GM12878 (cell line): ENCODE data around the gene PUS7L. TPM values are rescaled to one million over a fixed set of nuclear protein-coding genes. Genes with fewer than 3 reads are reported as not detected.
"Not testable (repeated sequence)": the region's sequence is repeated elsewhere in the genome, so short reads cannot be mapped to it uniquely, and the experiment has no call there.

Experiments
- ATAC-seq: fragments of 200-7000 bp; cut with Tn5 transposase; 3 replicates; pipeline ENCODE4 v1.9.1; 2020; ENCODE audit warnings: mild to moderate bottlenecking, moderate library complexity
- BruUV-seq: library from RNA; stranded (reverse); fragments of 400-500 nt; replicated peaks from 2 replicates; lab custom pipeline; 2021; lab: Mats Ljungman, UMichigan
- CTCF ChIA-PET: fragments of 300-600 bp; sonication (Branson Sonifier 250); formaldehyde crosslinking; extraction: SDS; loops from one replicate; lab custom pipeline; 2021; ENCODE audit warnings: inconsistent platforms; lab: Yijun Ruan, JAX
- POLR2A ChIA-PET: fragments of 350-600 bp; formaldehyde crosslinking; extraction: SDS; loops from one replicate; lab custom pipeline; 2021; ENCODE audit warnings: inconsistent platforms; lab: Charles Lee
- RAD21 ChIA-PET: fragments of 300-600 bp; sonication (Branson Sonifier 250); formaldehyde crosslinking; loops from one replicate; lab custom pipeline; 2023; ENCODE audit warnings: antibody characterized with exemption; ENCODE audit not compliant: unreplicated experiment; lab: Charles Lee
- SMC1A ChIA-PET: fragments of 300-600 bp; sonication (Branson Sonifier 250); formaldehyde crosslinking; loops from one replicate; lab custom pipeline; 2023; ENCODE audit not compliant: unreplicated experiment, uncharacterized antibody; lab: Charles Lee
- DNase-seq: peaks from one replicate; pipeline ENCODE4 v3.0.0-alpha.2; 2011; ENCODE audit warnings: low read depth, low spot score
- FAIRE-seq: peaks from 3 replicates; lab custom pipeline; 2011; peaks lifted over from hg19 to GRCh38; lab: Jason Lieb, UNC
- H2AFZ ChIP-seq: 2 replicates; pipeline ENCODE4 v1.6.0; 2011; ENCODE audit warnings: low read depth, low read length, control low read depth; ENCODE audit not compliant: control insufficient read depth
- H3K27ac ChIP-seq: 2 replicates; pipeline ENCODE4 v1.5.1; 2011; ENCODE audit warnings: control low read depth; ENCODE audit not compliant: control insufficient read depth, insufficient read depth
- H3K27me3 ChIP-seq, 2 experiments: replicated peaks in 1 of 2; 2 replicates each; pipeline versions ENCODE4 v1.6.0 to v1.6.1; 2011; ENCODE audit warnings: low read length in 1 of 2; ENCODE audit not compliant: control insufficient read depth in 2 of 2, insufficient read depth in 2 of 2
- H3K36me3 ChIP-seq, 2 experiments: 2 replicates each; pipeline ENCODE4 v1.5.1; 2011; ENCODE audit warnings: low read length in 1 of 2; ENCODE audit not compliant: control insufficient read depth in 2 of 2, insufficient read depth in 2 of 2
- H3K4me1 ChIP-seq: 2 replicates; pipeline ENCODE4 v1.6.1; 2011; ENCODE audit warnings: mild to moderate bottlenecking, low read length, moderate library complexity, mixed read lengths; ENCODE audit not compliant: control insufficient read depth, insufficient read depth
- H3K4me2 ChIP-seq: 2 replicates; pipeline ENCODE4 v1.6.0; 2011; ENCODE audit warnings: control low read depth; ENCODE audit not compliant: control insufficient read depth, insufficient read depth
- H3K4me3 ChIP-seq: fragments of 200-600 bp; sonication (generic); 2 replicates; pipeline ENCODE4 v1.5.1; 2016
- H3K79me2 ChIP-seq: 2 replicates; pipeline ENCODE4 v1.6.0; 2011; ENCODE audit warnings: low read length; ENCODE audit not compliant: control insufficient read depth, insufficient read depth
- H3K9ac ChIP-seq: 2 replicates; pipeline ENCODE4 v1.8.0; 2011; ENCODE audit warnings: low read length, control low read depth, mixed read lengths; ENCODE audit not compliant: control insufficient read depth, insufficient read depth
- H3K9me3 ChIP-seq: replicated peaks from 3 replicates; pipeline ENCODE4 v1.5.1; 2011; ENCODE audit warnings: mild to moderate bottlenecking, low read length; ENCODE audit not compliant: control insufficient read depth, insufficient read depth
- H4K20me1 ChIP-seq: 2 replicates; pipeline ENCODE4 v1.6.0; 2011; ENCODE audit not compliant: control insufficient read depth, insufficient read depth
- BCL3 ChIP-seq: IDR thresholded peaks from 2 replicates; pipeline ENCODE4 v1.6.1; 2011; ENCODE audit warnings: borderline replicate concordance, low read depth, mild to moderate bottlenecking, moderate library complexity, low read length; ENCODE audit not compliant: insufficient read depth, poor library complexity, severe bottlenecking
- TARDBP ChIP-seq: IDR thresholded peaks from 2 replicates; pipeline ENCODE4 v1.6.1; 2016; ENCODE audit warnings: borderline replicate concordance
- WRNIP1 ChIP-seq: IDR thresholded peaks from 2 replicates; pipeline ENCODE4 v1.6.1; 2011; ENCODE audit warnings: low read depth, low read length, improper control_type of control experiment, borderline replicate concordance
- ZBTB11 ChIP-seq: fragments of 450-650 bp; formaldehyde crosslinking; IDR thresholded peaks from 2 replicates; pipeline ENCODE4 v1.5.0; 2022; ENCODE audit warnings: mild to moderate bottlenecking, missing genetic modification characterization
- ZSCAN29 ChIP-seq: fragments of 450-650 bp; IDR thresholded peaks from 2 replicates; pipeline ENCODE4 v1.6.1; 2017; ENCODE audit warnings: mild to moderate bottlenecking, moderate library complexity
- whole genome bisulfite sequencing: methylation state at CpG from one replicate; pipeline ENCODE4 v1.1.6; 2016; ENCODE audit warnings: low lambda C conversion rate; ENCODE audit not compliant: insufficient replicate concordance, insufficient coverage; ENCODE audit errors: missing lambda C conversion rate; 5-methylcytosine and 5-hydroxymethylcytosine counted together
- in situ Hi-C: fragments of 300-500 bp; cut with MboI; formaldehyde crosslinking; loops from 9 replicates; pipeline ENCODE4 v1.14.3; 2018; ENCODE audit warnings: mixed read lengths
- intact Hi-C: fragments of 100-400 bp; cut with micrococcal nuclease; formaldehyde crosslinking; loops from one replicate; pipeline ENCODE4 v1.14.2; 2022; ENCODE audit not compliant: unreplicated experiment
- polyA plus RNA-seq, 11 experiments: library from polyadenylated mRNA; depleted of rRNA in 4 of 11; unstranded in 6 of 11; stranded (reverse) in 5 of 11; fragments of >200 nt; fragmentation: Nextera tagmentation in 4 of 11; fragmentation: Illumina TruSeq in 1 of 11; extraction: Ambion mirVana in 4 of 11; extraction: Trizol in 1 of 11; gene quantifications; 1 replicate in 1 of 11; 2 replicates in 10 of 11; pipeline versions ENCODE4 v1.2.1 to v1.2.3, GENCODE V29; 2011 to 2016; ENCODE audit warnings: inconsistent platforms in 2 of 11, missing spikeins in 2 of 11, low read depth in 1 of 11
- total RNA-seq, 4 experiments: library from RNA; depleted of rRNA in 3 of 4; stranded (reverse); fragments of >200 nt in 3 of 4; fragmentation: Illumina TruSeq in 1 of 4; extraction: Trizol in 1 of 4; gene quantifications; 2 replicates each; pipeline versions ENCODE4 v1.2.1 to v1.2.3, GENCODE V29; 2013 to 2021

The PUS7L gene
- total and polyA plus RNA-seq, 10 of the 15 experiments (the other 5 are each of a cell fraction or from before 2014, with no cell fraction given) = 7.2 to 42.1 (median 19.6) TPM

DNA sequence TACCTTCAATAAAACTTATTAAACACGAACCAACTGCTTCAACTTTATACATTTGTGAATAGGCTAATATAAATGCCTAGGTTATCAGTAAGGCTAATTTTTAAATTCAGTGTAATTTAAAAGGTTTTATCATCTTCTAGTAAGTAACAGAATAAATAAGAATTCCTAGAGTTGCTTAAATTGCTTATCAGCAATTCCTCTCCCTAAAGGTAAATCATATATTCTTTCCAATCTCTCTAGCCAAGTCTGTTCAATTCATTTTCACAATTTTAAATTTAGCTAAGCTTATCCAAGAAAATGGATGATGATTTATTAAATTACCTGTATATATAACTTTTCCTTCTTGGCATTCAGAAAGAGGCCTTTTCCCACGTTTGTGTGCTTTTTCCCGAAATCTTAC, 4.6 kb downstream of the PUS7L start:
- Histone ChIP-seq H3K9ac (no peak overlapping the region), H3K27ac (no peak overlapping the region), H3K4me1 (no peaks in the 10 kb centered on the region), H3K27me3 (no peaks in the 10 kb centered on the region), H3K9me3 (peaks cover 4% of the 10 kb centered on the region; the same call in 2 of the 3 replicates), H3K4me3 (peak overlapping the region; percentile 2; the same call in 1 of the 2 replicates), H3K4me2 (no peak overlapping the region), H2AFZ (no peak overlapping the region), H3K79me2 (peaks cover 26% of the 10 kb centered on the region), H3K36me3 (peaks cover 0 to 3% of the 10 kb centered on the region in 2 experiments; a peak in 1 of 4 replicates)
- ATAC-seq (no peak), DNase-seq (no peak), FAIRE-seq (no peak)
- intact Hi-C loops = no loop called here
- in situ Hi-C loops = no loop called here
- BruUV-seq = no TSS peak
- ChIA-PET SMC1A (interaction anchor here (1.0 to 2.3 kb wide), 4 partner anchors 9 to 128 kb away, joined by 3 to 11 read pairs (median 4); no protein-coding TSS in a partner anchor), POLR2A (no interaction called here)
- TF ChIP-seq ZSCAN29 = no peak
- TF ChIP-seq ZBTB11 (CRISPR knock-in tag) = no peak
- TF ChIP-seq TARDBP = no peak
- no peak for TF ChIP-seq WRNIP1
- no peak for TF ChIP-seq BCL3
- TF ChIP-seq, all 136 proteins: peak for 0
- no peaks in the 10 kb centered on the region for H4K20me1 ChIP-seq
- CTCF ChIA-PET = interaction anchor here (0.7 to 1.1 kb wide), 2 partner anchors 122 to 183 kb away, joined by 3 read pairs; no protein-coding TSS in a partner anchor
- RAD21 ChIA-PET = no interaction called here
- WGBS = 96% methylated on average over 3 of the region's 3 CpGs

DNA sequence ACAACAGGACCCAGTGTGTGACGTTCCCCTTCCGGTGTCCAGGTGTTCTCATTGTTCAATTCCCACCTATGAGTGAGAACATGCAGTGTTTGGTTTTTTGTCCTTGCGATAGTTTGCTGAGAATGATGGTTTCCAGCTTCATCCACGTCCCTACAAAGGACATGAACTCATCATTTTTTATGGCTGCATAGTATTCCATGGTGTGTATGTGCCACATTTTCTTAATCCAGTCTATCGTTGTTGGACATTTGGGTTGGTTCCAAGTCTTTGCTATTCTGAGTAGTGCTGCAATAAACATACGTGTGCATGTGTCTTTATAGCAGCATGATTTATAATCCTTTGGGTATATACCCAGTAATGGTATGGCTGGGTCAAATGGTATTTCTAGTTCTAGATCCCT, 7.2 kb downstream of the PUS7L start:
- H3K9ac ChIP-seq, H2AFZ ChIP-seq, H3K9me3 ChIP-seq, POLR2A ChIA-PET, H3K4me2 ChIP-seq, DNase-seq, SMC1A ChIA-PET, H3K4me3 ChIP-seq, intact Hi-C loops, H3K4me1 ChIP-seq, ATAC-seq, in situ Hi-C loops, H3K27me3 ChIP-seq, FAIRE-seq, BruUV-seq, RAD21 ChIA-PET, H3K27ac ChIP-seq, H3K36me3 ChIP-seq, H4K20me1 ChIP-seq, CTCF ChIA-PET: not testable (repeated sequence)
- peaks cover 10% of the 10 kb centered on the region for H3K79me2 ChIP-seq
- 97% methylated on average over 4 of the region's 6 CpGs for WGBS
